ENCODE results near the gene P2RX3. TPM values are rescaled to one million over a fixed set of nuclear protein-coding genes. Genes with fewer than 3 reads are reported as not detected.

P2RX3 gene
- total RNA-seq, 1 donor from 2014 or later, result 0.23 TPM

GRCh38 chr11:57303280-57303989 is 34.7 kb upstream of the P2RX3 start:
- Mint-ChIP-seq H3K4me3 (ENCODE audit: unreplicated experiment) (peak overlapping the region; percentile 52), H3K27me3 (ENCODE audit: unreplicated experiment) (peaks cover 15% of the 10 kb centered on the region), H3K9me3 (ENCODE audit: unreplicated experiment) (no peaks in the 10 kb centered on the region), H3K4me1 (ENCODE audit: unreplicated experiment) (peaks cover 27% of the 10 kb centered on the region), H3K27ac (ENCODE audit: unreplicated experiment) (peak overlapping the region; percentile 62), H3K36me3 (ENCODE audit: low read depth, unreplicated experiment) (peaks cover 55% of the 10 kb centered on the region)
- TF ChIP-seq CTCF (IDR thresholded peaks at IDR 0.05; ENCODE audit: unreplicated experiment), result no peak
- DNase-seq (ENCODE audit: low spot score), result no peak

- peaks cover 29% of the 10 kb centered on the region for H3K4me1 Mint-ChIP-seq (ENCODE audit: unreplicated experiment)
- H3K4me3 Mint-ChIP-seq (ENCODE audit: unreplicated experiment), result peak overlapping the region; percentile 52
- H3K36me3 Mint-ChIP-seq (ENCODE audit: low read depth, unreplicated experiment), result peaks cover 54% of the 10 kb centered on the region
- H3K27me3 Mint-ChIP-seq (ENCODE audit: unreplicated experiment), result peaks cover 19% of the 10 kb centered on the region
- H3K27ac Mint-ChIP-seq (ENCODE audit: unreplicated experiment), result peak overlapping the region; percentile 62
- no peak for DNase-seq (ENCODE audit: low spot score)
- TF ChIP-seq CTCF (IDR thresholded peaks at IDR 0.05; ENCODE audit: unreplicated experiment), result no peak
- no peaks in the 10 kb centered on the region for H3K9me3 Mint-ChIP-seq (ENCODE audit: unreplicated experiment)
Measured at GRCh38 chr11:57303990-57304579, 34.1 kb upstream of the P2RX3 start.

GRCh38 chr11:57305523-57305922 is 32.6 kb upstream of the P2RX3 start:
- no peaks in the 10 kb centered on the region for H3K9me3 Mint-ChIP-seq (ENCODE audit: unreplicated experiment)
- peaks cover 16% of the 10 kb centered on the region for H3K27me3 Mint-ChIP-seq (ENCODE audit: unreplicated experiment)
- peaks cover 34% of the 10 kb centered on the region for H3K4me1 Mint-ChIP-seq (ENCODE audit: unreplicated experiment)
- H3K4me3 Mint-ChIP-seq (ENCODE audit: unreplicated experiment), result no peak overlapping the region
- TF ChIP-seq CTCF (IDR thresholded peaks at IDR 0.05; ENCODE audit: unreplicated experiment), result no peak
- DNase-seq (ENCODE audit: low spot score), result no peak
- no peak overlapping the region for H3K27ac Mint-ChIP-seq (ENCODE audit: unreplicated experiment)
- peaks cover 55% of the 10 kb centered on the region for H3K36me3 Mint-ChIP-seq (ENCODE audit: low read depth, unreplicated experiment)

- DNase-seq (ENCODE audit: low spot score), result no peak
- peaks cover 13% of the 10 kb centered on the region for H3K27me3 Mint-ChIP-seq (ENCODE audit: unreplicated experiment)
- H3K4me1 Mint-ChIP-seq (ENCODE audit: unreplicated experiment), result peaks cover 39% of the 10 kb centered on the region
- TF ChIP-seq CTCF (IDR thresholded peaks at IDR 0.05; ENCODE audit: unreplicated experiment), result no peak
- H3K27ac Mint-ChIP-seq (ENCODE audit: unreplicated experiment), result peak overlapping the region; percentile 80
- H3K9me3 Mint-ChIP-seq (ENCODE audit: unreplicated experiment), result no peaks in the 10 kb centered on the region
- no peak overlapping the region for H3K4me3 Mint-ChIP-seq (ENCODE audit: unreplicated experiment)
- peaks cover 51% of the 10 kb centered on the region for H3K36me3 Mint-ChIP-seq (ENCODE audit: low read depth, unreplicated experiment)
Measured at GRCh38 chr11:57306161-57306876, 31.8 kb upstream of the P2RX3 start.
